HG02973 (cell line): ENCODE data around the gene SPDEF.

Experiments
- ATAC-seq: cut with Tn5 transposase; IDR thresholded peaks from one replicate; pipeline ENCODE4 v1.9.1; 2021; ENCODE audit warnings: moderate library complexity; ENCODE audit not compliant: unreplicated experiment

Gene SPDEF

GRCh38 chr6:34489207-34489805 lies 66.8 kb downstream of the SPDEF start:
- ATAC-seq = no peak
